IPS DF 19.7 (cell line): ENCODE data around the gene PKIB.
"Not testable (repeated sequence)": the region's sequence is repeated elsewhere in the genome, so short reads cannot be mapped to it uniquely, and the experiment has no call there.

Experiments used
- DNase-seq: peaks from one replicate; pipeline ENCODE4 v3.0.0-alpha.2; 2013; ENCODE audit warnings: low read depth, low spot score

PKIB gene

GRCh38 chr6:122744247-122744646, 134.0 kb downstream of the PKIB start:
- DNase-seq, result not testable (repeated sequence)

DNA sequence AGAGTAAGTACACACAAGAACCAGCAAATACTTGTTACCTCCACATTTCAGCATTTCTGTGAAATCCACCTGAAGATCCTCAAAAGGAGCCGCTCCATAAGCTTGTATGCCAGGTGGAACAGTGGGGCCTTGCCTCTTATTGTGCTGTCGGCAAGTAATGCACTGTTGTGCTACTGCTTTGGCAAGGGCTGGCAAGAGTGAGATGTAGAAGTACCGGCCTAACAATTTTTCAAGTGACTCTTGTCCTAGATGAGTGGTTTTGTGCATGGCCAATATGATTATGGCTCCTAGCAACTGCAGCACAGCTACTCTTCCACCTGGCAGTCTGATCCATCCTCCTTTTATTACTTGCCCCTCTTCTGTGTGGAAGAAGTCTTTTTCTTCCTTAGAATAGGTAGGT, 134.7 kb downstream of the PKIB start:
- not testable (repeated sequence) for DNase-seq

DNA sequence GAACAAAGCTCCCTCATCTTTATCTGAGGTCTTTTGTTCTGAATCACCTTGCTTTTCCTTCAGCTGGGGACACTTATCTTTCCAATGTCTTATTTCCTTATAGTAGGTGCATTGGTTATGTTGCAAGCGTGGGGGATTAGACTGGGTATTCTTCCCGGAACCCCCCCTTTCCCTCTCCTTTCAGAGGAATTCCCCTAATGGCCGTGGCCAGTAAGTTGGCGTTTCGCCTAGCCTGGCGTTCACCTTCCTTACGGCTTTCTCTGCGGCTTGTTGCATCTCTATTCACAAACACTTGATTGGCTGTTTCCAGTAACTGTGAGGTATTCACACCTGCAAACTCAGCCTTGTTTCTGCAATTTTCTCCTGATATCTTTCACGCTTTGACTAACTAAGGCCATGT, 136.5 kb downstream of the PKIB start:
- no peak for DNase-seq

- no peak for DNase-seq
Measured at GRCh38 chr6:122747573-122747972, 137.4 kb downstream of the PKIB start.

DNA sequence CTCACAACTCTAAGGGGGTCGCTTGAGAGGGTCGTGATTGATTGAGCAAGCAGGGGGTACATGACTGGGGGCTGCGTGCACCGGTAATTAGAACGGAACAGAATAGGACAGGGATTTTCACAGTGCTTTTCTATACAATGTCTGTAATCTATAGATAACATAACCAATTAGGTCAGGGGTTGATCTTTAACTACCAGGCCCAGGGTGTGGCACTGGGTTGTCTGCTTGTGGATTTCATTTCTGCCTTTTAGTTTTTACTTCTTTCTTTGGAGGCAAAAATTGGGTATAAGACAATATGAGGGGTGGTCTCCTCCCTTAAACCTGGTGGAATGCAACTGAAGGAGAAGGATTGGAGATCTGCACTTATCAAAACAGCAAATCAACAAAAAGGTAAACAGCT, 138.7 kb downstream of the PKIB start:
- DNase-seq, result not testable (repeated sequence)

GRCh38 chr6:122749451-122750050, 139.3 kb downstream of the PKIB start:
- no peak for DNase-seq

DNA sequence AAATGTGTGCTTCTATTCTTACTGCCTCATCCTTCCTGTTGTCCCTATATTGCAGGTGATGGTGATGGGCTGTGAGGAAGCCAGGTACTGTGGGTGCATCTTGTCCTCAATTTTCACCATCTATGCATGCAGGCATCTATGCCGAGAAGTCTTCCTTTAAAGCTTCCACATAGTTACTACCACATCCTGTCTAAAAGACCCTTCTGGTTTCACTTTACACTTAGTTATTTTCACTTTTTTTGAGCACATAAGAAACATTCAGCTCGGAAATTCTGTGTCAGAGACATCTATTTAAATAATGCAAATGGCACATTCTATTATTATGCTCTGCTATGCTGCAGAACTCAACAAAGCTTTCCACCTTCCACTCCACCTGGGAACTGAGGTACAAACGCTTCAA, 141.1 kb downstream of the PKIB start:
- no peak for DNase-seq

- no peak for DNase-seq
Measured at GRCh38 chr6:122752459-122752858, 142.3 kb downstream of the PKIB start.

DNA sequence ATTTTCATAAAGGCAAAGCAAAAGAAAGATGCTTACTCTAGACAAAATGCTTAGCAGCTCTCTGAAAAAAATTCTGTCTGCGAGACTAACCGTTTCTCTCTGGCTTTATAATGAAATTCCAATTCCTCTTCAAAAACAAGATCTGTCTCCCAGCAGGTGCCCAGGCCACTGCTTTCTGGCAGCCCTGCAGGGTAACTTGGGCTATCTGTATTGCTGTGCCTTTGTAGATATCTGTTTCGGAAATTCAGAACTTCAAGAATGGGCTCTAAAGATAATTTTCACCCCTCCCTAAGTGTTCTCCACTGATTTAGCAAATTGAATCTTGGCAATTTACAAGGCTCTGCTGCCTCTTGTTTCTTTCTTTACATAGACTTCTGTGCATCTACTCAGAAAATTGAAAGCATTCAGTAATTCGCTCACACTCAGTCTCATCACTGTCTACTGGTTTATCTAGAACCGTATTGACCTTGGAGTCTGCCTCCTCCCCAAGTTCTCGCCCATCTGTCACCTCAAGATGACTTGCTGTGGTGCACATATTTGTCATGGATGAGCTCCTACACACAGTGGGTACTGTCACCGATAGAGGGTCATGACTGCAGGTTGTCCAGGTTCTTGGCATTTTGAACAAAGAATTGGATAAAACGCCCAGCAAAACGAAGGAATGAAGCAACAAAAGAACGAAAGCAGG, 142.9 kb downstream of the PKIB start:
- no peak for DNase-seq

DNA sequence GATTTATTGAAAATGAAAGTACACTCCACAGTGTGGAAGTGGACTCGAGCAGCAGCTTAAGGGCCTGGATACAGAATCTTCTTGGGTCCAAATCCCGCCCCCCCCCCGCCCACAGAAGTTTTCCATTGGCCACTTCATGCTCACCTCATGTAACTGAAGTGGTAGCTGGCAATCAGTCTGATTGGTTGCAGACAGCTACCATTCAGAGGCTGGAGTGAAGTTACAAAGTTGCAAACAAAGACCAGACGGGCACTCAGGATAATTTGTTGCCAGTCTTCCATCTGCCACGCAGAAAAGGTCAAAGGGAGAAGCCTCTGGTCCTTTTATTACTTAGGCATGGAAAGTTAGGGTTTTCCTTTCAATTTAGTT, 143.5 kb downstream of the PKIB start:
- DNase-seq, result no peak

DNA sequence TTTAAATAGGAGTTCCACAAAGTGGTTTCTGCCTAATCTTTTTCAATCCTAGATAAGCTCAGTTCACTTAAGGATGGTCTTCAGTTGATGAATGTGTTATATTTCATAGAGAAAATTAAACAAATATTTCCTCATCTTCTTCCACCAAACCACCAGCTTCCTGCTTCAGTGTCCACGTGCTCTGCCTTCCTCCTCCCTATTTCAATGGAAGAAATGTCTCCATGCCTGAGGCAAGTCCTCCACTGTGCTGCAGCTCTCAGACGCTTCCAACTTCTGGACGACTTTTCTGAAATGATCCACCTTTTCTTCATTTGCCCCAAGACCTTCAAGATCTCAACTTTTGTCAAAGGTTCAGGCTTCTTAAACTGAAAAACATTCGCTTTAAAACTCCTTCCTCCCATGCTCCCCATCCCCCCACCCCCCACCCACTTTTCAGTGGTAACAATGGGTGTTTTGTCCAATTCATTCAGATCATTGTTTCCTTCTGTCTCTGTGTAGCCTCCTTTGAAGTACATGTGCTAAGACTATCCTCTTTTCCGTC, 144.1 kb downstream of the PKIB start:
- DNase-seq, result no peak

DNA sequence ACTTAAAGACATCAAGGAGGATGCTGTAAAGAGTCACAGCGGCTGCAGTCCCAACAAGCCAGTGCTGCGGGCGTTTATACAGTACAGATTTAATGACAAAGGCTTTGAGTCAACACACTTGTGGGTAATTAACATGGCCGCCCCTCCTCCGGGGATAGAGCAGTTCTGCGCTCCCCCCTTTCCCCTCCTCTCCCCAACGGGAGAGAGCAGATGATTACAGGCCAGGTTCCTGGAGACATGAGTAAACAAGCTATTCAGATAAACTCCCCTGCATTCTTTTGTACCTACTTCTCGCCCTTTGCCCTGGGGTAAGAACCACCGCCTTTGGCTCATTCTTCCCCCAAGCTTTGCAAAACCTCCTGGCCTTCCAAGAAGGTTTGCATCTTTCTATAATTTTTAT, 145.7 kb downstream of the PKIB start:
- DNase-seq, result no peak

- no peak for DNase-seq
Measured at GRCh38 chr6:122758927-122759334, 148.7 kb downstream of the PKIB start.

DNA sequence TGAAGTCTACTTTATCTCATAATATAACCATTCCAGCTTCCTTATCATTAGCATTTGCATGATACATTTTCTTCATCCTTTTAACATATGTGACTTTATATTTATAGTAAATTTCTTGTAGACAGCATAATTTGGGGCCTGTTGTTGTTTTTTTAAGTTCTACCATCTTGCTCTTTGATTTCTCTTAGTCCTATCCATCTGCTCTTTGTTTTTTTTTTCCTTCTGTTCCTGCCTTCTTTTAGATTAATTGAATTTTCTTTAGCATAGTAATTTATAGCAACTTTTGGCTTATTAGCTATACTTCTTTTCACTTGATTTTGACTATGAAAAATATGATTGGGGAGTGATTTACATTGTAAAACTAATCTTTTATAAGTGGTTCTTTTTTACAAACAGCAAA, 150.1 kb downstream of the PKIB start:
- DNase-seq, result no peak

DNA sequence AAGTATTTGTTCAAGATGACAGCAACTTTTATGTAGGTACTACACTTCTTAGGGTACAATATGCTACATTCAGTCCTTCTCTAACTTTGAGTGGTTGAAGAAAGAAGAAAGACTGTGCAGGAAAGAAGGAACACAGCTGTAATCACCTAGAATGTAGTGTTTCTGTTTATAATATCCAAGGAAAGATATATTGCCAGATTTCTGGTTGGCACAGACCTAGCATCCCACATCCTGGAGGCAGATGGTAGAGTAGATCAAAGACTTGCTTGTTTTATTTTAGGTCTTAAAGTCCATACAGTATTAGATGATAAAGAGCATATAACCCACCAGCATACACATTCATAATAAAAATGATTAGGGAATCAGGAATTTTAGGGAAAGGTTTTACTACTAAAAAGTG, 156.1 kb downstream of the PKIB start:
- DNase-seq, result no peak

DNA sequence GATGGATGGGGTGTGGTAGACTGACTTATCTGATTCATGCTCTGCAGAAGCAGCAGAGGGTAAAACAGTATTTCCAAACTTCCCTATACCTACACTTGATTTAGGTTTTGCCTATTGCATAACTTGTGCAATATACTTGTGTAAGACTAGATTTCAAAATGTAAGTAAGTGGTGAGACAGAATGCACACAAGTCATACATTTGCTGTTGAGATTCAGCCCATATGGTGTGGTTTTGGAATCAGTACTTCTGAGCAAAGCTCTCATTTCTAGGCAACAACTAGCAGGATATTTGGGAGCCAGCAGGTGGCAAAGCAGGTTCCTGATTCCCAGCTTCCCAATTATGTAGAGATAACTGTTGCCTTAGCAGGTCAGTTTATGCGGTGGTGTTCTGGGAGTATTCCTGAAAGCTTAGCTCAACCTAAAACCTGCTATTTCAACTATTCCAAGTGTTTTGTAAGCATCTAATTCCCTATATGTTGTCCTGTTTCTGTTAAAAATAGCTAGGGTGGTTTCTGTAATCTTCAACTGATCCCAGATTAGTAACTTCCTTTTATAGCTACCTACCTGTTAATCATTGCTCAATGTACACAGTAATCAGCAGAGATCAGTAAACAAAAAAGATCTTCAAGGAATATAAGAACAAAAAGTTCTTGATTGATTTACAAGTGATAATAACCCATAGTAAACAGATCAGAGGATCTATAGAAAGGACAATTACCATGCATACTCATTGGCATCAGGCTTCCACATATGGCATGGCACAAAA, 160.8 kb downstream of the PKIB start:
- DNase-seq, result no peak

- DNase-seq, result no peak
Measured at GRCh38 chr6:122772724-122773415, 162.7 kb downstream of the PKIB start.
